ENCODE results near the gene EPC2. TPM values are rescaled to one million over a fixed set of nuclear protein-coding genes. Genes with fewer than 3 reads are reported as not detected.
"Not testable (repeated sequence)": the region's sequence is repeated elsewhere in the genome, so short reads cannot be mapped to it uniquely, and the experiment has no call there.

The EPC2 gene
- total and polyA plus RNA-seq, 2 donors: 18.9 to 80.9 TPM

DNA sequence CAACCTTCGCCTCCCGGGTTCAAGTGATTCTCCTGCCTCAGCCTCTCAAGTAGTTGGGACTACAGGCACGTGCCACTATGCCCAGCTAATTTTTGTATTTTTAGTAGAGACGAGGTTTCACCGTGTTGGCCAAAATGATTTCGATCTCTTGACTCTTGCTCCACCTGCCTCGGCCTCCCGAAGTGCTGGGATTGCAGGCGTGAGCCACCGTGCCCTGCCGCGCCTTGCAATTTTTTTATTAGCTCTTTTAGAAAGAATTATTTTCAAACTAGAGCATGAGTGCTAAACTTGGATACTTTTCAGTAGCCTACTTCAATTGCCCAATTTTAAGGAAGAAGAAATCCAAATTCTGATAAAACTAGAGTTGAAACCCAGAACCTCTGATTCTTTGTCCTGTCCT lies 3.2 kb downstream of the EPC2 start:
- not testable (repeated sequence) for H3K4me3 ChIP-seq (ENCODE audit: low read depth, low read length)

DNA sequence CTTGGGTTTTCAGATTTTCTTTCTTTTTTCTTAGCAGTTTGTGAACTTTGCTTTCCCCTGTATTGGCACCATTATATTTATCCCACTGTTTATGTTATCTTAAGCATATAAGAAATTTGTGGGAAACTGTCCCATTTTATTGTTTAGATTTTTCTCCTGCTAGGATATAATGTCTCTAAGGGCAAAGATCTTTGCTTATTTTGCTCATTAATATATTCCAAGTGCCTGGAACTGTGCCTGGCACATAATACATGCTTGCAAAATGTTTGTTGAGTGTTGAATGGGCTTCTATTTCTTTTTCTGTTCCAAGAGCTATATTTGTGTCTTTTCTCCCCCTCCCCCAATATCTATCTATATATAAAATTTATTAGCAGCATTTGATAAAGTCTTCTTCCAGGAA lies 5.4 kb downstream of the EPC2 start:
- DNase-seq (ENCODE audit: extremely low spot score): no peak
- no peak overlapping the region for H3K4me3 ChIP-seq (ENCODE audit: low read depth, low read length)
- H3K4me1 ChIP-seq (ENCODE audit: insufficient read depth): no peaks in the 10 kb centered on the region
- H3K36me3 ChIP-seq (ENCODE audit: insufficient read depth): no peaks in the 10 kb centered on the region
- no peak overlapping the region for H3K27ac ChIP-seq (ENCODE audit: low read depth)

More for the DNA sequence above, 3.2 kb downstream of the EPC2 start:
- 95% methylated on average over 12 of the region's 12 CpGs for WGBS
- not testable (repeated sequence) for DNase-seq (ENCODE audit: extremely low spot score); H3K4me1 ChIP-seq (ENCODE audit: insufficient read depth); H3K36me3 ChIP-seq (ENCODE audit: insufficient read depth); H3K27ac ChIP-seq (ENCODE audit: low read depth)

DNA sequence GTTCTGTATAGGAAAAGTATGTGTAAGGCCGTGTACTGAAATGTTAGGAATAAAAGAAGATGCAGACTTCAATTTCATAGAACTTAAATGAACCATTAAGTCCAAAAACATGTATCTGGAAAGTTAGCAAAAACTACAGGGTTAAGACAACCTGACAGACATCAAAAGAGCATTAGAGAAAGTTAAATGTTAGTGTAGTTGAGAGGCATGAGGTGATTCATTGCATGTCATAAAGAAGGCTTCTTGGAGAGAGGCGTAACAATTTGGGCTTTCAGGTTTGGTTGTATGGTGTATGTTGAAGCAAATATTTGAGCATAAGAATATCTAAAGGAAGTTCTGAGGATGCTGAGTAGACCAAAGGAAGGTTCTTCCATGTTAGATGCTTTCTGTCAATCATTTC lies 6.3 kb downstream of the EPC2 start:
- H3K4me3 ChIP-seq (ENCODE audit: low read depth, low read length): no peak overlapping the region
- H3K36me3 ChIP-seq (ENCODE audit: insufficient read depth): no peaks in the 10 kb centered on the region
- no peaks in the 10 kb centered on the region for H3K4me1 ChIP-seq (ENCODE audit: insufficient read depth)
- no peak for DNase-seq (ENCODE audit: extremely low spot score)
- 92% methylated on average over 2 of the region's 2 CpGs for WGBS
- no peak overlapping the region for H3K27ac ChIP-seq (ENCODE audit: low read depth)

DNA sequence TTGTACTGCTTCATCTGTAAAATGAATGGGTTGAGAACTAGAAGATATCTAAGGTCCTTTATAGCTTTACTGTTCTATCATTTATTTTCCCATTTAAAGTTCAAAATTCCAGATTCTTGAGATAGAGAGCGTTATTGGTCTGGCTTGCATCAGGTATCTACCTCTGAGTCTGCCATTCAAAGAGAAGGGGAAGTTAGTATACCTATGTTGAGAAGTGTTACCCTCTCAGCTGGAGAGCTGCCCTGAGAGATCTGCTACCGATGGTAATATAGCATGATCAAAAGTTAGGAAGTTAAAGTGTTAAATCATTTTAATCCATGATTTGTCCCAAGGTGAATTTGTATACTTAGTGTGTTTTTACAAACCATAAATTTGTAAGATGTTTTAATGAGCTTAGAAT lies 7.4 kb downstream of the EPC2 start:
- no peak overlapping the region for H3K27ac ChIP-seq (ENCODE audit: low read depth)
- H3K4me3 ChIP-seq (ENCODE audit: low read depth, low read length): no peak overlapping the region
- no peaks in the 10 kb centered on the region for H3K36me3 ChIP-seq (ENCODE audit: insufficient read depth)
- WGBS: 80% methylated on average over 2 of the region's 2 CpGs
- no peaks in the 10 kb centered on the region for H3K4me1 ChIP-seq (ENCODE audit: insufficient read depth)
- no peak for DNase-seq (ENCODE audit: extremely low spot score)

DNA sequence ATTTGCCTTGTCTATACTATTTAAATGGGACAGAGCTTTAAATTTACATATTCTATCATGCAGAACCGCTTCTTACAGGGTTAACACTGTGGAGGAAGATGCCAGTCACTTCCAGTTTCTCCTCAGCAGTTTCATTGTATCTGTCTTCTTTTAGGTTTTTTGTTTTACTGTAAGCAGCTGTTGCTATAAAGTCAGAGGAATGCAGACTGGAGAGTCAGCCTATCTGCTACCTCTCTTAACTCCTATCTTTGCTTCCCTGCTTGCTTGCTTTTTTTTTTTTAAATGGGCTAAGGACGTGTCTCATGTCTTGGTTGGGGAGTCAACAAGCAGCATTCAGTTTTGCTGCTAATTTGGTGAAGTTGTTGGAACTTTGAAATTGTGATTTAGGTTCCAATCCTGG lies 8.9 kb downstream of the EPC2 start:
- no peak overlapping the region for H3K4me3 ChIP-seq (ENCODE audit: low read depth, low read length)
- DNase-seq (ENCODE audit: extremely low spot score): no peak
- no peak overlapping the region for H3K27ac ChIP-seq (ENCODE audit: low read depth)
- no peaks in the 10 kb centered on the region for H3K4me1 ChIP-seq (ENCODE audit: insufficient read depth)
- 26% methylated on average over 2 of the region's 2 CpGs for WGBS
- H3K36me3 ChIP-seq (ENCODE audit: insufficient read depth): no peaks in the 10 kb centered on the region

DNA sequence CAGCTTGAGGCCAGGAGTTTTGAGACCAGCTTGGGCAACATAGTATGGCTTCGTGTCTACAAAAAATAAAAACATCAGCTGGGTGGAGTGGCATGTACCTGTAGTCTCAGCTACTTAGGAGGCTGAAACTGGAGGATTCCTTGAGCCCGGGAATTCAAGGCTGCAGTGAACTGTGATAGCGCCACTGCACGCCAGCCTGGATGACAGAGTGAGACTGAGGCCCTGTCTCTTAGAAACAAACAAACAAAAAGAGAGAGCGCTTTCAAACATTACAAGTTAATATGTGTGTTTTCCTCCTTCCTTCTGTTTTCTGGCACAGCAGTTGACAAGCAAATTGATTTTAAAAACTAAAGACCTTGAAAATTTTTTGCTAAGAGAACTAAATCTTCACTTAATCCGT lies 9.9 kb downstream of the EPC2 start:
- Histone ChIP-seq H3K27ac (ENCODE audit: low read depth) (no peak overlapping the region), H3K4me3 (ENCODE audit: low read depth, low read length) (no peak overlapping the region), H3K36me3 (ENCODE audit: insufficient read depth) (no peaks in the 10 kb centered on the region), H3K4me1 (ENCODE audit: insufficient read depth) (no peaks in the 10 kb centered on the region)
- WGBS: 94% methylated on average over 6 of the region's 6 CpGs
- no peak for DNase-seq (ENCODE audit: extremely low spot score)

DNA sequence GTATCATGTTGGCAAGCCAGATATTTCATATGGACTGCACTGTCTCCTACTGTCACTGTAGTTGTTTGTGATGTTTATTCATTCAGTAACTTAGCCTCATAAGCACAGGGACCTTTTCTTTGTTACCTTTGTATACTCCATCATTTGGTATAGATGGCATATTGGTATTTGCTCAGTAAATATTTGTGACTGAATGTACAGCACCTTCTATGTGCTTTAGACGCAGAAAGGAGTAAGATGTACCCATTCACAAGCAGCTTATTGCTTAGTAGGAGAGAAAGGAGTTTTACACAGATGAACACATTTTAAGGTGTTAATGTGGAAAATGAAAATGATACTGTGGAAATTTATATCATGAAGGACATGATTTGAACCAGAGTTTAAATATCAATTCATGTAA lies 12.0 kb downstream of the EPC2 start:
- 90% methylated on average over 1 of the region's 1 CpG for WGBS
- H3K4me3 ChIP-seq (ENCODE audit: low read depth, low read length): no peak overlapping the region
- H3K36me3 ChIP-seq (ENCODE audit: insufficient read depth): no peaks in the 10 kb centered on the region
- no peak overlapping the region for H3K27ac ChIP-seq (ENCODE audit: low read depth)
- DNase-seq (ENCODE audit: extremely low spot score): no peak
- no peaks in the 10 kb centered on the region for H3K4me1 ChIP-seq (ENCODE audit: insufficient read depth)

DNA sequence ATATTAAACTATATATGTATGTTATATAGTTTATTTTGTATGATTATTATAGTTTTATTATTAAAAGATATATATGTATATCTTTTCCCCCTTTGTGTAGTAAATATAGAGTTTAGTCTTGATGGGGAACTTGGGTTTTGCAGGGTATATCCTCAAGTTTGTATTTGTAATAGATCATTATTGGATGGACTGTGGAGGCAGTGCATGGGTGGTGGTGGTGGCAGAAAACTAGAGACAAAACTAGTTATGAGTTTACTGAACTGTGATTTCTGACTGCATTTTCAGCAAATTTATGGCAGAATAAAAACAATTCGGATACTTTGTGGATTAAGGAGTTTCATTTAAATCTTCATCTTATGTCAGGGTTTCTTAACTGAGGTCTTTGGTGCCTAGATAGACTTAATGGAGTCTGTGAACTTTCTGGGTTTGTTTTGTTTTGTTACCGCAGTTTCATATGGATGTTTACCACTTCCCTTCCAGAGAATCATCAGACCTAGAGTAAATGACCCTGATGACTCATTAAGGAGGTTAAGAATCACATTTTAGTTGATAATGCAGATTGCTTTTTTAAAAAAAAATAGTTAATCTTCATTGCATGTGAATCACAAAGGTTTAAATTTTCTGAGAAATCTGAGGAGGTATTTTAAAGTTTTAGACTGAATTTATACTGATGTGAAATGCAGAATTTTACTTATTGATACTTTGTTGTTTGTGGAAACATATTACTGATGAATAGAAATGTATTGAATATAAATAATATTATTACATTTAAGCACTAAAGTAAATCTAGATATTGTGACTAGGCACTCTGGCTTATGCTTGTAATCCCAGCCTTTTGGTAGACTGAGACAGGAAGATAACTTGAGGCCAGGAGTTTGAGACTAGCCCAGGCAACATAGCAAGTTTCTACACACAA lies 14.5 kb downstream of the EPC2 start:
- 34% methylated on average over 2 of the region's 2 CpGs for WGBS
- no peak overlapping the region for H3K27ac ChIP-seq (ENCODE audit: low read depth)
- no peaks in the 10 kb centered on the region for H3K36me3 ChIP-seq (ENCODE audit: insufficient read depth)
- H3K4me3 ChIP-seq (ENCODE audit: low read depth, low read length): no peak overlapping the region
- no peak for DNase-seq (ENCODE audit: extremely low spot score)
- H3K4me1 ChIP-seq (ENCODE audit: insufficient read depth): no peaks in the 10 kb centered on the region

DNA sequence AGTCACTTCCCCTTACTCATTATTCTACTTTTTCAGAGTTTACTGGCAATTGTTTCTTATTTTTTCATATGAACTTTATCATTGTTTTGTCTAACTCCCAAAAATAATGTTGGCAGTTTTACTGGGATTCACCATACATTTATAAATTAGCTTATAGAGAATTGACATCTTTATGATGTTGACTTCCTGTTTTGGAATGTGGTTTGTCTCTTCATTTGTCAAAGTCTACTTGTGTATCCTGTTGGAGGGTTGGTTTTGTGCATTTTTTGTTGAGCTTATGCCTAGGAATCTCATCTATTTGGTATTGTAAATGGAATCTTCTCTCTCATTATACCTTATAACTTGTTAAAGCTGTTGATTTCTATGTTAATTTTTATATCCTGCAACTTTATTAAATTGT lies 16.4 kb downstream of the EPC2 start:
- H3K36me3 ChIP-seq (ENCODE audit: insufficient read depth): no peaks in the 10 kb centered on the region
- DNase-seq (ENCODE audit: extremely low spot score): no peak
- no peak overlapping the region for H3K27ac ChIP-seq (ENCODE audit: low read depth)

DNA sequence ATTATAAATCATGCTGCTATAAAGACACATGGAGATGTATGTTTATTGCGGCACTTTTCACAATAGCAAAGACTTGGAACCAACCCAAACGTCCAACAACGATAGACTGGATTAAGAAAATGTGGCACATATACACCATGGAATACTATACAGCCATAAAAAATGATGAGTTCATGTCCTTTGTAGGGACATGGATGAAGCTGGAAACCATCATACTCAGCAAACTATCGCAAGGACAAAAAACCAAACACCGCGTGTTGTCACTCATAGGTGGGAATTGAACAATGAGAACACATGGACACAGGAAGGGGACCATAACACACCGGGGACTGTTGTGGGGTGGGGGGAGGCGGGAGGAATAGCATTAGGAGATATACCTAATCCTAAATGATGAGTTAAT lies 17.8 kb downstream of the EPC2 start:
- not testable (repeated sequence) for H3K4me1 ChIP-seq (ENCODE audit: insufficient read depth); H3K36me3 ChIP-seq (ENCODE audit: insufficient read depth); H3K27ac ChIP-seq (ENCODE audit: low read depth); H3K4me3 ChIP-seq (ENCODE audit: low read depth, low read length); DNase-seq (ENCODE audit: extremely low spot score)
- 98% methylated on average over 8 of the region's 8 CpGs for WGBS

More for the DNA sequence above, 16.4 kb downstream of the EPC2 start:
- Histone ChIP-seq H3K4me1 (ENCODE audit: insufficient read depth) (no peaks in the 10 kb centered on the region), H3K4me3 (ENCODE audit: low read depth, low read length) (no peak overlapping the region)

DNA sequence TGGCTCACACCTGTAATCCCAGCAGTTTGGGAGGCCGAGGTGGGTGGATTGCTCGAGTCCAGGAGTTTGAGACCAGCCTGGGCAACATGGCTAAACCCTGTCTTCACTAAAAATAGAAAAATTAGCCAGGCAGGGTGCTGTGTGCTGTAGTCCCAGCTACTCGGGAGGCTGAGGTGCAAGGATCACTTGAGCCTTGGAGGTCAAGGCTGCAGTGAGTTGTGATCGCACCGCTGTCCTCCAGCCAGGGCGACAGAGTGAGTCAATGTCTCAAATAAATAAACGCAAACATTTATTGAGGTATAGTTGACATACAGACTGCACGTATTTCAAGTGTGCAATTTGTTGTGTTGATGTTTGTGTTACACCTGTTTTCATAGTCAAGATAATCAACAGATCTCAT lies 19.7 kb downstream of the EPC2 start:
- no peak overlapping the region for H3K27ac ChIP-seq (ENCODE audit: low read depth)
- WGBS: 95% methylated on average over 8 of the region's 8 CpGs

DNA sequence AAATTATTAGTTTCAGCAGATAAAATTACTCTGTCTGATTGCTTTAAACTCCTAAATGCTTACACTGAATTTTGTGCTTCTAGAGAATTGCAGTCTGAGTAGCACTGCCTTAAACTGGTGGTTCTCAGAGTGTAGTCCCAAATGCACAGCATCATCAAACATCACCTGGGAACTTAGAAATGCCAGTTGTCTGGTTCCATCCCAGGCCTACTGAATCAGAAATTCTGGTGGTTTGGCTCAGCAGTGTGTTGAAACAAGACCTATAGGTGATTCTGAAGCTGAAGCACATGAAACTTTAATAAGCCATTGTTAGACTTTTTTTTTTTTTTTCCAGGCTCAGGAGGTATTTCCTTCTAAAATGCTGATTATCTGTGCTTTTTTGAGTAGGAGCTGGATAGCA lies 22.0 kb downstream of the EPC2 start:
- Histone ChIP-seq H3K4me1 (ENCODE audit: insufficient read depth) (no peaks in the 10 kb centered on the region), H3K36me3 (ENCODE audit: insufficient read depth) (no peaks in the 10 kb centered on the region), H3K4me3 (ENCODE audit: low read depth, low read length) (no peak overlapping the region), H3K27ac (ENCODE audit: low read depth) (no peak overlapping the region)
- DNase-seq (ENCODE audit: extremely low spot score): no peak

More for the DNA sequence above, 19.7 kb downstream of the EPC2 start:
- DNase-seq (ENCODE audit: extremely low spot score): no peak
- Histone ChIP-seq H3K4me3 (ENCODE audit: low read depth, low read length) (no peak overlapping the region), H3K36me3 (ENCODE audit: insufficient read depth) (no peaks in the 10 kb centered on the region), H3K4me1 (ENCODE audit: insufficient read depth) (no peaks in the 10 kb centered on the region)

DNA sequence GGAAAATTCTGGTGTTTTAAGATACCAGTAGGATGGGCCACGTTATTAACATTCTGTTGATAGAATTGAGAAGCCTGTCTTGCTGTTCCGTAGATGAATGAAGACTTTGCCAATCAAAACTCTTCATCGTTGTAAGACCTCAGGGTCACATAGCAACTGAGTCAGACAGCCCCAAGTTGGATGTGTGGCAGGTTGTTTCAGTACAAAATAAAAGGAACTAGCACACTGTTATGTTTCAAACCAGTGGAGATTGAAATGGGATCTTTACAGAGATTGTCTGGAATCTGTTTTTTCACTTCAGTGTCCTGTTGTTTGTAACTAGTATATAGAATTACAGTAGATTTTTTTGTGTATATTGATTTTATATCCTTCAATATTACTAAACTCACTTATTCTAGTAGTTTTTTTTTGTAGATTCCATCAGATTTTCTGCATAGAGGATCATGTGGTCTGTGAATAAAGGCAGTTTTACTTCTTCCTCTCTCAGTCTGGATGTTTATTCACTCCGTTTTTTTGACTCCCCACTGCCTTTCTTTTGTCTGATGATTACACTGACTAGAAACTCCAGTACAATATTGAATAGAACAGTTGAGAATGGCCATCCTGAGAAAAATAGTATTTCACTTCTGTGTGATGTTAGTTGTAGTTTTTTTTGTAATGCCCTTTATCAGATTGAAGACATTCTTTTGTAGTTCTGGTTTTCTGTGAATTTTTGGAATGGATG lies 22.7 kb downstream of the EPC2 start:
- WGBS: 52% methylated on average over 4 of the region's 4 CpGs
- no peak overlapping the region for H3K27ac ChIP-seq (ENCODE audit: low read depth)
- no peaks in the 10 kb centered on the region for H3K4me1 ChIP-seq (ENCODE audit: insufficient read depth)
- H3K4me3 ChIP-seq (ENCODE audit: low read depth, low read length): no peak overlapping the region
- no peaks in the 10 kb centered on the region for H3K36me3 ChIP-seq (ENCODE audit: insufficient read depth)
- no peak for DNase-seq (ENCODE audit: extremely low spot score)

DNA sequence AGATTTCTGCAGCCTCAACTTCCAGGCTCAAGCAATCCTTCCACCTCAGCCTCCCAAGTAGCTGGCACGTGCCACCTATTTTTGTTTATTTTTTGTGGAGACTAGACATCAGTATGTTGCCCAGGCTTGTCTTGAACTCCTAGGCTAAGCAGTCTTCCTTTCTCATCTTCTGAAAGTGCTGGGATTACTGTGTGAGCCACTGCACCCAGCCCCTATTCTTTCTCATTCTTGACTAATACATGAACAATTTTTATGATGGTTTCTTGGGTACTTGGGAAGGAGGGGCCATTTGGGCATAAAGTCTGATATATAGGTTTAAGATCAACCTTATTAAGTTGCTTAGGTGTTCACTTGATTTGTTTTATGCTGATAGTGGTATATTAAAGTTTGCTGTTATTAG lies 26.2 kb downstream of the EPC2 start:
- no peak for DNase-seq (ENCODE audit: extremely low spot score)
- H3K27ac ChIP-seq (ENCODE audit: low read depth): no peak overlapping the region
- WGBS: 74% methylated on average over 1 of the region's 1 CpG
- H3K4me3 ChIP-seq (ENCODE audit: low read depth, low read length): no peak overlapping the region
- H3K36me3 ChIP-seq (ENCODE audit: insufficient read depth): no peaks in the 10 kb centered on the region
- H3K4me1 ChIP-seq (ENCODE audit: insufficient read depth): no peaks in the 10 kb centered on the region

All from urinary bladder (tissue), 4 donors.